Fibroblast of skin of left biceps (primary cell): ENCODE data around the gene DTL.

Experiments
- DNase-seq, 2 experiments: peaks; one replicate each; pipeline ENCODE4 v3.0.0-alpha.2; 2013; ENCODE audit warnings: low read depth in 2 of 2

DTL gene

GRCh38 chr1:212129781-212130180 is 94.2 kb downstream of the DTL start:
- no peak for DNase-seq

DNA sequence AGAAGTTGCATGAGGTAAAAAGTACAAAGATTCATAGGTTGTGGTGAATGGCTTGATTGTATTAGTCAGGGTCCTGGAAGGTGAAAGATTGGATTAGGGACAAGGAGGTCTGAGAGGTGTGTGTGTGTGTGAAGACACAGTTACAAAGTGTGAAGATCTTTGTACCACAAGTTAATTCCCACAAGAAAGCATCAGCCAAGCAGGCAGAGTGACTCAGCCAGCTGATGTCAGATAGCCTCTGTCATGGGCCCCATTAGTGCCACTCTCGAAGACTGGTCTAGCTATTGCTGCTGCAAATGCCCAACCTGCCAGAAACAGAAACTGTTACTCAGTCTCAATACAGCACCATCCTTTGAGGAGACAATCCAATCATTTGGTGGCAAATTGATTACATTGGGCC is 96.5 kb downstream of the DTL start:
- no peak for DNase-seq

DNA sequence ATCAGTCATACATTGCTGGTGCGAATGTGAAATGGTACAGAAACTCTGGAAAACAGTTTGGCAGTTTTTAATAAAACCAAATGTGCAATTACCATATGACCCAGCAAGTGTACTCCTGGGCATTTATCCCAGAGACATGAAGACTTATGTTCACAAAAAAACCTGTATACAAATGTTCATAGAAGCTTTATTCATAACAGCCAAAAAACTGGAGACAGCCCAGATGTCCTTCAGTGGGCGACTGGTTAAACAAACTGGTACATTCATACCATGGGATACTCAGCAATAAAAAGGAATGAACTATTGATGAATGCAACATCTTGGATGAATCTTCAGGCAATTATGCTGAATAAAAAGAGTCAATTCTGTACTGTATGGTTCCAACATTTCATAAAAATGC is 97.8 kb downstream of the DTL start:
- no peak for DNase-seq

GRCh38 chr1:212135166-212135565 is 99.6 kb downstream of the DTL start:
- no peak for DNase-seq

GRCh38 chr1:212137854-212138253 is 102.3 kb downstream of the DTL start:
- DNase-seq = no peak

- no peak for DNase-seq
Measured at GRCh38 chr1:212138457-212138856, 102.9 kb downstream of the DTL start.

DNA sequence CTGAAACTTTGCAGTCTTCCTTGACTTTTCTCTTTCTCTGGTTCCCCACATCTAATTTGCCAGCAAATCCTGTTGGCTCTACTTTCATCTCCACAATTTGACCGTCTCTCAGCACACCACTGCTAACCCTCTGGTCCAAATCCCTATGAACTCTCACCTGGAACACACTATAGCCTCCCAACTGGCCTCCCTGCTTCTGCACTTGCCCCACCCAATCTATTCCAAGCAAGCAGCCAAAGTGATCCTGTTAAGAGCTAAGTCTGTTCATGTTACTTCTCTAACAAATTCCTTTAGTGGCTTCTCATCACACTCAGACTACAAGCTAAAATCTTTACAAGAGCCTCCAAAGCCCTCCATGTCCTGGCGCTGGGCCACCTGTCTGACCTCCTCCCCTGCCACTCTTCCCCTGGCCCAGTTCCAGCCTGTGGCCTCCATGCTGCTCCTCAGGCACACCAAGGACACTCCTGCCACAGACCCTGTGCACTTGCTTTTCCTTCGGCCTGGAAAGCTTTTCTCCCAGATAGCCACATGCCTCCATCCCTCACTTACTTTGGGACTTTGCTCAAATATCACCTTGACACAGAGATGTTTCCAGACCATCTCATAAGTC is 104.1 kb downstream of the DTL start:
- no peak for DNase-seq

DNA sequence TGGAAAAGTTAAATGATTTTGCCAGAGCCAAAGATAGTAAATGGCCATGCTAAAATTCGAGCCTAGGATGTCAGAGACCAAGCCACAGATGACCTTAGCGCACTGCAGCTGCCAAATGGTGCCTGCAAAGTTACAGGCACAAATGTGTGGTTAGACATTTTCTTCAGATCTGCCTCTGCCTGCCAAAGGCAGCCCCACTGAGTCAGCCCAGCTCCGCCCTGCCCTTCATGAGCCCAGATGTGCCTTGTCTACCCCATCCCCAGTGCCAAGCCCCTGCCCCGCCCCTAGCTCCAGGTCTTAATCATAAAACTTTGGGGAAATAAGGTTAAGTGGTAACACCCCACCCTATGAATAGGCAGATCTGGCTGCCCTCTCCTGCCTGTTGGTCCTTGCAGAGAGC is 105.9 kb downstream of the DTL start:
- no peak for DNase-seq

- no peak for DNase-seq
Measured at GRCh38 chr1:212142883-212143530, 107.5 kb downstream of the DTL start.

DNA sequence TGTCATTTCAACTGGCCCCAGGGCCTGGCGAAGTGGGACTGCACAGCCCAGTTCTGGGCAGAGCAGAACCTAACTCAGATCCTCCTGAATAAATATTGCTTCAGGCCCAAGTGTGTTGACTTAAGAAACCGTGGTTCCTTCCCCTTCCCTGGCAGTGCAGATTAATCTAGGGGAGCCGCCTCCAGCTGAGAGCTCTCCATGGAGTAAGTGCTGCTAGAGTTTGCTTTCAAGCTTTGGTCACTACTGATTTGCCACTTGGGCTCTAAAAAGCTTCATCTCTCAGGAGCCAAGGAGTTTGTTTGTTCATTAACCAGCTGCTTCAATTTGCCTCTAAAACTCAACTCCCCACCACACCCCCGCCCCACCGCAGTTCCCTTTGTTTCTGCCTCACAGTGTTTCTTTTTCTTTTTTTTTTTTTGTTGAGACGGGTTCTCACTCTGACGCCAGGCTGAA is 112.1 kb downstream of the DTL start:
- DNase-seq = no peak

- DNase-seq = no peak
Measured at GRCh38 chr1:212149566-212149965, 114.0 kb downstream of the DTL start.

- no peak for DNase-seq
Measured at GRCh38 chr1:212152308-212152693, 116.8 kb downstream of the DTL start.

DNA sequence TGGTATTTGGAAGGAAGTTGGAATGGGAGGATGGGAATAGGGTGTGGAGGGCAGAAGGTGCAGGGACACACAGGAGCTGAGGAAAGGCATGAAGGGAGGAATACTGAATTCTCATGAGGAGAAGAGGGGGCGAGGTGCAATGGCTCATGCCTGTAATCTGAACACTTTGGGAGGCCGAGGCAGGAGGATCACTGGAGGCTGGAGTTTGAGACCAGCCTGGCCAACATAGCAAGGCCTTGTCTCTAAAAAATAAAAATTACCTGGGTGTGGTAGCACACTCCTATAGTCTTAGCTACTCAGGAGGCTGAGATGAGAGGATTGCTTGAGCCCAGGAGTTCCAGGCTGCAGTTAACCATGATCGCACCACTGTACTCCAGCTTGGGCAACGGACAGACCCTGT is 117.3 kb downstream of the DTL start:
- DNase-seq = no peak

GRCh38 chr1:212153635-212154034 is 118.1 kb downstream of the DTL start:
- DNase-seq = no peak
